Urinary bladder (tissue), 4 donors: ENCODE results near the gene PHF14. TPM values are rescaled to one million over a fixed set of nuclear protein-coding genes. Genes with fewer than 3 reads are reported as not detected.

Source experiments
- DNase-seq: peaks from one replicate; pipeline ENCODE4 v3.0.0-alpha.2; 2015; ENCODE audit errors: extremely low spot score
- H3K27ac ChIP-seq: one replicate; pipeline ENCODE4 v1.5.1; 2013; ENCODE audit warnings: low read depth, mild to moderate bottlenecking, moderate library complexity
- H3K36me3 ChIP-seq: one replicate; pipeline ENCODE4 v1.6.1; 2013; ENCODE audit warnings: mild to moderate bottlenecking, moderate library complexity; ENCODE audit not compliant: insufficient read depth
- H3K4me1 ChIP-seq: one replicate; pipeline ENCODE4 v1.6.1; 2013; ENCODE audit warnings: mild to moderate bottlenecking, moderate library complexity; ENCODE audit not compliant: insufficient read depth
- H3K4me3 ChIP-seq: one replicate; pipeline ENCODE4 v1.5.1; 2013; ENCODE audit warnings: low read depth, low read length
- WGBS: extraction: QIAGEN DNeasy Blood & Tissue Kit; methylation state at CpG from one replicate; pipeline ENCODE4 v1.1.7; 2013; 5-methylcytosine and 5-hydroxymethylcytosine counted together
- polyA plus RNA-seq: library from polyadenylated mRNA; stranded (reverse); fragments of 200-250 nt; gene quantifications from one replicate; pipeline ENCODE4 v1.2.3, GENCODE V29; 2013
- total RNA-seq: library from RNA; depleted of rRNA; stranded (reverse); fragments of >200 nt; gene quantifications from one replicate; pipeline ENCODE4 v1.2.3, GENCODE V29; 2014
- donor health status: healthy with polysubstance abuse.
- donor health status: healthy.

Gene PHF14
- total and polyA plus RNA-seq, 2 donors = 17.4 to 169 TPM

DNA sequence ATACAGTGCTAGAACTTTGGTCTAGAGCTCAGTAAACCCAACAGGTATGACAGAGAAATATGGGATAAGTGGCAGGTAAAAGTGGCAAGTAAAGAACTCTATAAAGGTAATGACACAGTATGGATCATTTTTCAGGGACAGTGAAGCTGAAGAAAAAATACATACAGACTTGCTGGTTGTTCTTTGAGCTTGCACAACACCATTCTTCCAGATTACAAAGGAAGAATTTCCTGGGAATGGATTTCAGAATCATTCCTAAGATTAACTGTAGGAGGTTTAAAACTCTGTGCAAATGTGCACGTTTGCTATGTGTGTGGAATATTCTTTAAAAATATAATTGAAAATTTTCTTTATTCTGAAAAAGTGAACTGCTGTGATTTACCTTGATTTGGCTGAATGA is 36.0 kb downstream of the PHF14 start:
- H3K36me3 ChIP-seq = no peaks in the 10 kb centered on the region
- H3K4me3 ChIP-seq = no peak overlapping the region
- H3K4me1 ChIP-seq = no peaks in the 10 kb centered on the region
- DNase-seq = no peak
- no peak overlapping the region for H3K27ac ChIP-seq
- WGBS = 59% methylated on average over 1 of the region's 1 CpG

DNA sequence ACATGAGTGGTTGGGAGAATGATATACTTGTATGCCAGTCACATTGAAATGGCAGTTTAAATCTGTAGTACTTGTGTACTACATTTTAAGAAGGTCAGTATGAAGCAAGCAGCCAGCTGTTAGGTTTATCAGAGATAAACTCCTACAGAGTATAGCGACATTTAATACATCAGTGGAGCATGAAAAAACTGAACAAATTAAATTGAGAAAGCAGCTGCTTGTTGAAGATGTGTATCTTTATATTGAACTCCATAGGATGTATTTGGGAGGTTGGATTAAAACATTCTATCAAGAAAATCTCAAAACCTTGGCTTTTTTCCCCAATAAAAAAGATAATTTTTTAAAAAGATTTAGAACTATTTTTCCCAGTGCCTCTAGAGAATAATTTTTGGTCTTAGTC is 47.8 kb downstream of the PHF14 start:
- Histone ChIP-seq H3K4me3 (no peak overlapping the region), H3K27ac (no peak overlapping the region), H3K36me3 (peaks cover 2% of the 10 kb centered on the region), H3K4me1 (no peaks in the 10 kb centered on the region)
- no peak for DNase-seq
- WGBS = 82% methylated on average over 1 of the region's 1 CpG

DNA sequence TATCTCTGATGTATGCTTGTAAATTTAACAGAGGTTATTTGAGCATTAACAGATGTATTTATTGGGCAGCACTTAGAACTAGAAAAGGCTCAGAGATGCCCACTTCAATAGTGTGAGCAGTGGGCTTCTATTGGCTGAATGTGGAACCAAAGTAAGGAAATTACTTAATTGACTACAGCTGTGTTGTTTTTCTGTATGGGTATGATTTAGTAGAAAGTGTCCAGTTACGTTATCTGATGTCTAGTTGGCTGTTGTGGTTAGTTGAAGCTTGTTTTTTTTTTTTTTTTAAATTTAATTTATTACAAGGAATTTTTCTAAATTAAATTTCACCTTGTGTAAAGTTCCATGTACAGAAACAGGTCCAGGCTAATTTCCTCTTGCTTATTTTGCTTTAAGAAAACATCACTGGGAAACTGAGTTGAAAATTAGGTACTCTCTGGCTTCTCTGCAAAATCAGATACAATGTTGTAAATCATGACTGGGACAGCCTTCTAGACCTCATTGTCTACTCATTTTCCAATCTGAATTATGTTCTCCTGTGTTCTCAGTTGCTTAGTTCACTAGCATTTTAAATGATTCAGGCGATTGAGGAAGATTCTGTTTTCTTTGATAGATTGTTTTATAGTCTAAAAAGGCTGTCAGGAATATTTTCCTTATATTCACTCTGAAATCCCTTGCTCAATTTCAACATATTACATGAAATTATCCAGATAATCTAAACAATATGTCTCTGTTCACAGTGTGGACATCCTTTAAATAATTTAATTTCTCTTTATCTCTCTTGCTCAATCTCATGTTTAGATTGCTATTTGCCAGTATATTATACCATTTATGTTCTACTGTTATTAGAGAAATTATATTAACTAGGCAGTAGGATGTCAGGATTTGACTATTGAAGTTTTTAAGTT is 53.0 kb downstream of the PHF14 start:
- no peak overlapping the region for H3K4me3 ChIP-seq
- H3K36me3 ChIP-seq = no peaks in the 10 kb centered on the region
- DNase-seq = no peak
- H3K4me1 ChIP-seq = no peaks in the 10 kb centered on the region
- 79% methylated on average over 2 of the region's 2 CpGs for whole genome bisulfite sequencing
- no peak overlapping the region for H3K27ac ChIP-seq

DNA sequence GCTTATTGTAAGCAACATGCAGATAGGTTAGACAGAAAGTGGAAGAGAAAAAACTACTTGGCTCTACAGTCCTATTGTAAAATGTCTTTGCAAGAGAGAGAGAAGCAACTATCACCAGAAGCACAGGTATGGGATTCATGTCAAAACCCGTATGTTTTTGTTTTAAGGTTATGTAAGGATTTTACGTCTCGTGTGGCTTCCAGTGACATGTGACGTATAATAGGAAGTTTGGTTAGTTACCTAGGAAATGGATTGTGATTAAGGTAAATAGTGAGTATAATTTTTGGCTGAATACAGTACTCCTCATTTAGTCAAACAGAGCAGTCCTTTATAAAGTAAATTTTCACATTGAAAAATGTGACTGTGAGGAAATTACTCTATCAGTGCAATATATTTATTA is 62.0 kb downstream of the PHF14 start:
- H3K36me3 ChIP-seq = no peaks in the 10 kb centered on the region
- 83% methylated on average over 4 of the region's 4 CpGs for WGBS
- no peak for DNase-seq
- H3K4me1 ChIP-seq = no peaks in the 10 kb centered on the region
- H3K4me3 ChIP-seq = no peak overlapping the region
- no peak overlapping the region for H3K27ac ChIP-seq

DNA sequence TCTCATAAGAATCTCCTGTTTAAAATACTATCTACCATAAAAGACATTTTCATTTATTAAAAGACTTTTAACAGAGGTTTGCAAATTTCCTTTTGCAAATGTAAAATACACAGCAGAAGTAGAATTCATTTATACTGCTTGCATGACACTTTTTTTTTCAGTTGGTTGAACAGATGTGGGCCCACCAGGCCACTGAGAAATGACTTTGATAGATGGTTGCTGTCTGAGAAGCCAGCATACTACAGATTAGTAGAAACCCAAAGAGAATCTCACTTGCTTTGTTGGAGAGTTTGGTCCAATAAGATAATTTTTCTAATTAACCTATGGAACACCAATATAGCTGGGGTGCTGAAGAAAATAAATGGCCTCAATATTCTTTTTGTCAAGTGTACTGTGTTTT is 66.3 kb downstream of the PHF14 start:
- Histone ChIP-seq H3K4me1 (no peaks in the 10 kb centered on the region), H3K36me3 (no peaks in the 10 kb centered on the region), H3K4me3 (no peak overlapping the region), H3K27ac (no peak overlapping the region)
- no peak for DNase-seq

DNA sequence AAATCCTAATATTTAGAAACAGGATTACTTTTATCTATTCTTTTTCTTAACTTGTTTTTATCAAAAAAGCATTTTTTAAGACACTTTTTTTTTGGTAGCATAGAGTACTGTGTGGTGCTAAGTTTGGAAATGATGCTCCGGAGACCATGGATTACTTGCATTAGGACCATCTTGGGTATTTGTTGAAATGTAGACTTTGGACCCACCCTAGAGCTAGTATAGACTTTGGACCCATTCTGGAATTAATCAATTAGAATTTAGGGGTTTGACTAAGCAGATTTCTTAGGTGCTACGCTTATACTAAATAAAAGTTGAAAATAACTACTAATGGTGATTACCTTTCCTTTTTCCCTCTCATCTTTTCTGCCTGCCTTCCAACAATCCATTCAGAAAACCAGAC is 80.4 kb downstream of the PHF14 start:
- no peaks in the 10 kb centered on the region for H3K36me3 ChIP-seq
- H3K4me3 ChIP-seq = no peak overlapping the region
- H3K4me1 ChIP-seq = no peaks in the 10 kb centered on the region
- no peak for DNase-seq
- WGBS = 88% methylated on average over 2 of the region's 2 CpGs
- no peak overlapping the region for H3K27ac ChIP-seq

DNA sequence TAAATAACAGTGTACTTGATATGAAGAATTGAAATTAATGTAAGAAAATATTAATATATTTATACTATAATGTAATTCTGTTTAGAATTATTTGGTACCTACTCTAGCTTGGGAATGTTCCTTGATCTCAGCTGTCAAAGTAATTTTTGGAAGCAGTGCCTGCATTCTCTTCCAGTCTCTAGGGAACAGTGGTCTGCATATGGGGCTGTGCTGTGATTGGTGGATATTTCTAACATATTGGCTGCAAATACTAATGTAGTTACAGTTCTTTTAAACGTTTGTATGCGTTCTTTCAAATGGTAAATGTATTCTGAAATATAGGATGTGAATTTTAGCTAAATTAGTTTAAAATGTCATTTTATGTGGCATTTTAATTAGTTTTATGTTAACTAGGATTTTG is 87.2 kb downstream of the PHF14 start:
- no peak overlapping the region for H3K27ac ChIP-seq
- WGBS = 76% methylated on average over 2 of the region's 2 CpGs
- no peaks in the 10 kb centered on the region for H3K36me3 ChIP-seq
- no peak for DNase-seq
- H3K4me3 ChIP-seq = no peak overlapping the region
- no peaks in the 10 kb centered on the region for H3K4me1 ChIP-seq

DNA sequence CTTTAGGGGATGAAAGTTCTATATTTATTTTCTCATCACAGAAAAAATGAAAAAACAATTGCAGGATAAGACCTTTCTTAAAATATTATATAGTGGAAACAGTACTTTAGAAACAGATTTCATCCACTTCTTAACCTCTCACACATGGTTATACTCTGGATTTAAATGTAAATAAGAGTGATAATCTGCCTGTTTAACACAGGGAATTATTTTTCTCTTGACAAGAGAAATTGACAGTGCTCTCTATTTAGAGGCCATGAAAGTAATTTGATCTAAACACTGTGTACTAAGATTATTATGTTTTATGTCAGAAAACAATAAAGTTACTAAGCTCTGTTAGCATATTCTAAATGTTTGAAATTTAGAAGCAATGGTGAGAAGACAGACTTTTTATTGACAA is 88.4 kb downstream of the PHF14 start:
- H3K4me1 ChIP-seq = no peaks in the 10 kb centered on the region
- no peak for DNase-seq
- H3K4me3 ChIP-seq = no peak overlapping the region
- no peak overlapping the region for H3K27ac ChIP-seq
- H3K36me3 ChIP-seq = no peaks in the 10 kb centered on the region

DNA sequence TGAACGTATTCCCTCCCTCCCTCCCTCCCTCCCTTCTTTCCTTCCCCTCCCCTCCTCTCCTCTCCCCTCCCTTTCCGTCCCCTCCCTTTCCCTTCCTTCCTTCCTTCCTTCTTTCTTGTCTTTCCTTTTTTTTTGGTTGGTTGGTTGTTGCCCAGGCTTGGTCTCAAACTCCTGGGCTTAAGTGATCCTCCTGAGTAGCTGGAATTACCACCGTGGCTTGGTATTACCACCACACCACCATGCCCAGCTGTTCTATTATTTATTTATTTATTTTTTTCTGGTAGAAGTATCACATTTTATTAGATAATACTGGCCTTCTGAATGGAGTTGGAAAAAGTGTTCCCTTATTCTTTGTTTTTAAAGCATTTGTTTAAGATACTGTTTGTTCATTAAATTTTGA is 95.9 kb downstream of the PHF14 start:
- Histone ChIP-seq H3K27ac (no peak overlapping the region), H3K4me3 (no peak overlapping the region), H3K36me3 (no peaks in the 10 kb centered on the region), H3K4me1 (no peaks in the 10 kb centered on the region)
- no peak for DNase-seq
- 79% methylated on average over 3 of the region's 3 CpGs for WGBS

DNA sequence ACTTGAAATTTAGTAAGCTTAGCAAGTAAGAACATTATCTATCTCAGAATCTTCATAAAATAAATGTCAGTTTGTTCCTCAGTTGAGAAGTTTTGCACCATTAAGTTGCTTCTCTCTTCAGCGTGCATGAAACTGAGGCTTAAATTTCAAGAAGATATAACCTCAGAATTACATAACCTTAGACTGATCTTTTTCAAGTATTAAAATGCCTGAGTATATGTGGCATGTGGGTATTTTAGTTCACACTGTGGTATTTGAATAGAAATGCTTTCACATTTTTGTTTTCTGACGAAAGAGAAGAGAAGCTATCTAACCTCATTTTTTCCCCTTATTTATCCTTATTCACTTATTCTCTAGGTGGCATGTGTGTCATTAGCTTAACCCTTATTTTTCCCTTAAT is 104.1 kb downstream of the PHF14 start:
- DNase-seq = no peak
- Histone ChIP-seq H3K4me3 (no peak overlapping the region), H3K36me3 (no peaks in the 10 kb centered on the region), H3K4me1 (no peaks in the 10 kb centered on the region), H3K27ac (no peak overlapping the region)
- 82% methylated on average over 2 of the region's 2 CpGs for WGBS

DNA sequence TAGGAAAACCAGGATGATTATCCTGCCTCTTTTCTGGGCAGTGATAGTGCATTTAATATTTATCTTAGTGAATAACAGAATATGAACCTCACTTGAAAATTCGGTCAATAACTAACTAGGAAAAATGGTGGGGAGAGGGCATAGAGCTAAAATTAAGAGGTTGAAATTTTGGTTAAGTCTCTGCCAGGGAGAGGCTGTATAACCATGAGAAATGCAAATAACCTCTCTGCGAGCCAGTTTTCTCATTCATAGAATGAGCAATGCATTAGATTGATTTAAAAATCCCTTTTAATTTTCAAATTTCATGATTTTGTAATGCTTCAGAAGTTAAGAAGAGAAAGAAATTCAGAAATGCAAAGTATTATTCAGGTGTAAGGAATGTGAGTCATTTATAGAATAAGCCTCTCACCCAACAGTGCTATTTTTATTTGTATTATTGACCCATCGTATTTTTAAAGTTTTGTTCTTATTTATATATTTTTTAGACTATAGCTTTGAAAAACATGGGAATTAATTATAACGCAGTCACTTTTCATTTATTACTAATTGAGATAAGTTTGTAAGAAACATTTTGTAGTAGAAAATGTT is 104.7 kb downstream of the PHF14 start:
- no peak for DNase-seq
- H3K27ac ChIP-seq = no peak overlapping the region
- WGBS = 94% methylated on average over 4 of the region's 4 CpGs
- no peak overlapping the region for H3K4me3 ChIP-seq
- H3K4me1 ChIP-seq = no peaks in the 10 kb centered on the region
- no peaks in the 10 kb centered on the region for H3K36me3 ChIP-seq

DNA sequence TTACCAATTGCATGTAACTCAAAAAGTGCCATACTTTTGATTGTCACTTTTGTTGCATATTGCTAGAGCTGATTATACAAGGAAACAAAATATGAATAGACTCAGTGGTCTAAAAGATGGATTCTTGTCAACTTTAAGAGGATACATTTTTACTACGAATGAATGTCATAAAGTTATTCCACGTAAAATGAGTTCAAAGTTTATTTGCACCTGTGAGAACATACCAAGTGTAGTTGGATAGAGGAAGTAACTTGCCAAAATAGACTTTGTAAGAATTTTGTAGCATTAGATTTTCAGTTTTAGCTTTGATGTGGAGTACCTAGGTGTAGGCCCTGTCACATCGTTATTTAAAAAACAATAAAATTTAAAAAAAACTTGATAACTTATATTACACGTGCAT is 106.2 kb downstream of the PHF14 start:
- no peak overlapping the region for H3K4me3 ChIP-seq
- no peaks in the 10 kb centered on the region for H3K4me1 ChIP-seq
- 95% methylated on average over 4 of the region's 4 CpGs for WGBS
- no peak overlapping the region for H3K27ac ChIP-seq
- no peak for DNase-seq
- no peaks in the 10 kb centered on the region for H3K36me3 ChIP-seq

DNA sequence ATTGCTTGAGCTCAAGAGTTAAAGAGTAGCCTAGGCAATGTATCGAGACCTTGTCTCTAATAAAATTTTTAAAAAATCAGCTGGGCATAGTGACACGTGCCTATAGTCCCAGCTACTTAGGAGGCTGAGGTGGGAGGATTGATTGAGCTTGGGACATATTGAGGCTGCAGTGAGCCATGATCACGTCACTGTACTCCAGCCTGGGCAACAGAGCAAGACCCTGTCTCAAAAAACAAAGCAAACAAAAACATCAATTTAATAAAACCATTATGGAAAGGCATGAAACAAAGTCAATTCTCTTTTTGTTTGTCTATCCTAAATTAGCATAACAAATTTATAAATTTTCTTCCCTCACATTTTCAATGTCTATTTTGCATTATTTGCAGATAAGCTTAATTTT is 108.4 kb downstream of the PHF14 start:
- no peak overlapping the region for H3K4me3 ChIP-seq
- H3K27ac ChIP-seq = no peak overlapping the region
- WGBS = 98% methylated on average over 3 of the region's 3 CpGs
- H3K4me1 ChIP-seq = no peaks in the 10 kb centered on the region
- no peak for DNase-seq
- no peaks in the 10 kb centered on the region for H3K36me3 ChIP-seq

DNA sequence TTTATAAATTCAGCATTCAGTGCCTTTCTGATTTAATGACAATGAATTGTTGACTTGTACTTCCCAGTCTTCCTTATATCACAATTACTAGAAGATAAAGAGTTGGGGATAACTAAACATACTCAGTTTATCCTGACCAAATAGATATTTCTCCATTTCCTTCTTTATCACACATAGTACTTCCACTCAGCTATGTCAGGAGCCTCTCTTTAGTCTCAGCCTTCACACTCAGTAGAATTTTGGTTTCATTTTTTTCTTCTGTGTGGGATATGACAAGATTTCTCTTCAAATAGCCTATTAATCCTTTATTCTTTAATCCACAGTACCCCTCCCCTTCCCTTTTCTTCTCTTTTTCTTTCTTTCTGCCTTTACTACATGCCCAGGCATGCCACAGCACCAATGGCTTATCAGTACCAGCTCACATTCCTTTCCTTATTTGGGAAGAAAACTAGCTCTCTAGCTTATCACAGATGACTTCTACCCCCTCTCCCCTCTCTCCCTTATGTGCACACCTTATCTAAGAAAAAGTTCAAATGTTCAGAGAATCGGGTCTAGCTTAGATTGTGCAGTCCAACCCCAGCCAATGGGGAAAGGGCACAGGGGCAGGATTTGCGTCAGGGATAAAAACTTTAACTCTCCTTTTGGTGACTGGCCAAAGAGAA is 109.0 kb downstream of the PHF14 start:
- DNase-seq = no peak
- 82% methylated on average over 2 of the region's 2 CpGs for WGBS
- H3K36me3 ChIP-seq = no peaks in the 10 kb centered on the region
- no peak overlapping the region for H3K4me3 ChIP-seq
- no peaks in the 10 kb centered on the region for H3K4me1 ChIP-seq
- H3K27ac ChIP-seq = no peak overlapping the region
